H4 (cell line): ENCODE data around the gene CYTH3. TPM values are rescaled to one million over a fixed set of nuclear protein-coding genes. Genes with fewer than 3 reads are reported as not detected.
"Not testable (repeated sequence)": the region's sequence is repeated elsewhere in the genome, so short reads cannot be mapped to it uniquely, and the experiment has no call there.

ENCODE experiments used
- DNase-seq: peaks from one replicate; pipeline ENCODE4 v3.0.0-alpha.2; 2015; ENCODE audit warnings: low spot score
- total RNA-seq: library from RNA; depleted of rRNA; stranded (reverse); fragments of >200 nt; shearing (Covaris generic); gene quantifications from 2 replicates; pipeline ENCODE4 v1.2.3, GENCODE V29; 2014

Gene CYTH3
- total RNA-seq, 1 experiment from 2014 or later: 9.8 TPM

- no peak for DNase-seq
Measured at GRCh38 chr7:6198689-6199595, 73.5 kb downstream of the CYTH3 start.

- no peak for DNase-seq
Measured at GRCh38 chr7:6197801-6198551, 74.4 kb downstream of the CYTH3 start.

- no peak for DNase-seq
Measured at GRCh38 chr7:6193709-6194108, 78.7 kb downstream of the CYTH3 start.

- not testable (repeated sequence) for DNase-seq
Measured at GRCh38 chr7:6190563-6190962, 81.9 kb downstream of the CYTH3 start.

DNA sequence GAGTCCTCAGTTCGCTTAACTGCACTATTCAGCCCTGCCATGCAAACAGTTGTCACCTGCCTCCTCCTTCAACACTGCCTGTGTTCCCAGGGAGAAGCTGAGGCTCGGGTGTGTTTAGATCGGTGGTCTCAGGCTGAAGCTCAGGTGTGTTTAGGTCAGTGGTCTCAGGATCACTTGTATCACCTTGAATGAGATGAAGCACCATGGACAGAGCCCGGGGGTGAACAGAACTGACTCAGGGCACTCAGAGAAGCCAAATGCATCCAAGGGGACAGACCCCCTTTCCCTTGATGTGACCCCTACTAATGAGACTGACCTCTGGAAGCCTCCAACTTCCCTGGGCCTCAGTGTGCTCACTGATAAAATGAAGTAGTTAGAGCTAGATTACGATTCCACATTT is 84.0 kb downstream of the CYTH3 start:
- no peak for DNase-seq

- no peak for DNase-seq
Measured at GRCh38 chr7:6186577-6186976, 85.8 kb downstream of the CYTH3 start.

GRCh38 chr7:6182993-6183392 is 89.4 kb downstream of the CYTH3 start:
- no peak for DNase-seq

DNA sequence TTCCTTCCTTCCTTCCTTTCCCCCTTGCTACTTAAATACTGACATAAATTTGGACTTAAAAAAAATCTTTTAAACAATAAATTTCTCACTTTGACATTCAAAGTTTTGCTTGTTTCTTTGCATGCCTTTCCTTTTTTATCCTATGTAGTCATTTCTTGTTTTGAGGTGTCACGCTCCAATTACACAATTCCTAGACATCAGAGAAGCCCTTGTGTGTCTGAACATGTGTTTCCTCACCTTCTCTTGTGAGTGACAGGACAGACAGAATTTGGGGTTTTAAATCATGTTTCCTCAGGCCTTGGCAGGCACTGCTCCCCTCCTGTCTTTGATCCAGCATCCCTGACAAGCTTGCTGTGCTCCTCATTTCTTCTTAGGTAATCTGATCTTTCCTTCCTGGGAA is 91.3 kb downstream of the CYTH3 start:
- no peak for DNase-seq

- DNase-seq: no peak
Measured at GRCh38 chr7:6180344-6180725, 92.1 kb downstream of the CYTH3 start.

- DNase-seq: no peak
Measured at GRCh38 chr7:6179620-6180343, 92.6 kb downstream of the CYTH3 start.

GRCh38 chr7:6178298-6179029 is 94.0 kb downstream of the CYTH3 start:
- DNase-seq: no peak

- DNase-seq: no peak
Measured at GRCh38 chr7:6175645-6176044, 96.8 kb downstream of the CYTH3 start.

GRCh38 chr7:6172910-6173295 is 99.5 kb downstream of the CYTH3 start:
- no peak for DNase-seq

DNA sequence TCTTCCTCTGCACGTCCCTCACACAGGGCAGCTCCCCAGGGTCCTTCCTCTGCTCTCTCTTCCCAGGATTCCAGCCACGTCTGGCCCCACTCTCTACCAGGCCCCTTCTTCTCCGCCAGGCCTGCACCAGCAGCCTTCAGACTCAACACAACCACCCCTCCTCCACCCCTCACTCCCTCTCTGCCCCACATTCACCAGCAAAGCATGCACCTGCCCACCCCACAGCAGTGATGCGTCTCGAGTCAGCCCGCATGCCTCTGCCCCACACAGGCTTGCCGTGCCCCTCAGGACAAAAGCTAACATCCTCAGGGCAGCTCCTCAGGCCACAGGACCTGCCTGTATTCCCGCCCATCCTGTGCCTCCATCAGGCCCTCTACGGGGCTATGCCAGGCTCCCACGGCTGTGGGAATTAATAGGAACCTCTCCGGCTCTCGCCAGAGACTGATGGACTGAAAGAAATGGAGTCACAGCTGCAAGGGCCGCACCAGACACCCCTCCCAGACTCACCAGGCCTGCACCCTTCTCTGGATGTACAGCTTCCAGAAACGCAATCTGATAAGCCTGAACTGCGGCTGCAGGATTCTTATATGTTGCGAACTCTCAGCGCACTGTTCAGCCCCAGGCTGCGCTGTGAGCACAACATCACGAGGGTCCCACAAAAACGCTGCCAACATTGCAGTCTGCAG is 100.1 kb downstream of the CYTH3 start:
- no peak for DNase-seq

- no peak for DNase-seq
Measured at GRCh38 chr7:6171532-6172223, 100.7 kb downstream of the CYTH3 start.

DNA sequence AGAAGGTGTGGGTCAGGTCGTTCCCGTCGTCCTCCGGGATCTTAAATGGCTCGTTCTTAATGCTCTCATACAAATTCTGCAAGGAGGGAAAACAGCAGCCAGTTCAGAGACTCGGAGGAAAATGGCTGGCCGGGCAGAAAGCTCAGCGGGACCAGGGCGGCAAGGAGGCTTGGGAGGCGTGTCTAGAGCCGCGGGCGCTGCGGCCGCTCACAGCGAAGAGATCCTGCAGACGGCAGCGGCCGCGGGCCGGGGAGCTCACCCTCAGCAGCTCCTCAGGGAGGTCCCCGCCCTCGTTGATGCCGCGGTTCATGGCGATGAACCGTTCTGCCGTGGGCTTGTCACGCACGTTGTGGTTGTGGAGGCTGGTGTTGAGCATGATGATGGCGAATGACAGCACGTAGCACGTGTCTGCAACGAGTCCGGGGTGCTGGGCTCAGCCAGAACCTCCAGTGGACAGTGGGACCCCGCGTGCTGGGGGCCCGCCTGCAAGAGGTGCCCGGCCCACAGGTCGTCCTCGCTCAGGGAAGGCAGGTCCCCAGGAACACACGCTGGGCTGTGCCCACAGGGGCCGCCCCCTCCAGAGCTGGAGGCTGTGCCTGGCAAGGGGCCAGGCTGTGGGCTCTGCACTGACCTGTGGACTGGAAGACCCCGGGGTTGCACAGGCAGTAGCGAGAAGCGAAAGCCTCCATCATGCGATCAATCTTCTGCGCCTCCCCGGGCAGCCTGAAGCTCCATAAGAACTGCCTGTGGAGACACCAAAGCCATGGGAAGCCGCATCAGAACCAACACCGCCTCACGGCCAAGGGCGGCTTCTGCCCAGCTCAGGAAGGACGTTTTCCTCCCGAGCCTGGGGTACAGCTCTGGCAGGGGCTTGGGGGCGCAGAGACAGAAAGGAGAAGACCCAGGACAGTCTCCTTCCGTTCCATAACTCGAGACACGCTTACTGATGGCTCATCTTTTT is 101.6 kb downstream of the CYTH3 start:
- DNase-seq: no peak

DNA sequence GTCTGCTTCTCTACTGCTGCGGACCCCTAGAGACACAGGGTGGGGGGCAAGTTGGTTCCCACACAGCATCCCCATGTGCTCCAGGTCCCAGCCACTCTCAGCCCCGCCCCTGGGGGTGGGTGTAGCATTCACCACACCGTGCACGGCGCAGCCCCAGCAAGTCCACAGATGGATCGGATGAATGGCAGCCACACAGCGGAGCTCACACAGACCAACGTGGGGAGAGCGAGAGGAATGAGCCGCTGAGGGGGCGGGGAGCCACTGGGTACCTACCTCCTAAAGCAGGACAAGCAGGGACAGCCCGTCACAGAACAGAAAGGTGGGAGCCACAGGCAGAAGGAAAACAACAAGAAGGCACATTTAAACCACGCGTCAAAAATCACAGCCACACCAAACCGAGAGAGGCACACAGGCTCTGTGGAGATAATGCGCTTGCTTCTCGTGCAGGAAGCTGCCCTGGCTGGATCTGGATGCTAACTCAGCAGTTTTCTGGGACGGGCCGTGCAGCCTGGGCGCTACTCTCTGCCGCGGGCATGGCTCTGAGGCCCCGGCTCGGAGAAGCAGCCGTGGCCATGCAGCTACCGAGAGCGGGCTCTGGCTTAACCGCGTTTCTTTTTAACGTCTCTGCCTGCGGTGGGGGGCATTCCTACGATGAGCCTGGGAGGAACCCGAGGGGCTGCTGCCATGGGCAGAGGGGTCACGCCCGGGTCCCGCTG is 102.5 kb downstream of the CYTH3 start:
- no peak for DNase-seq

- DNase-seq: no peak
Measured at GRCh38 chr7:6168477-6168868, 104.0 kb downstream of the CYTH3 start.
